Activated T-cell treated with anti-CD3 and anti-CD28 coated beads, Interleukin-2, amount 50 U/mL, for 24 hours (primary cell): ENCODE results near the gene MYF6.

Source experiments
- DNase-seq: peaks from one replicate; pipeline ENCODE4 v3.0.0-alpha.2; 2020
- H3K27ac Mint-ChIP-seq: 2 replicates; pipeline ENCODE4 v1.8.0; 2020; ENCODE audit warnings: mild to moderate bottlenecking, mixed read lengths
- H3K27me3 Mint-ChIP-seq: 2 replicates; pipeline ENCODE4 v1.8.0; 2020; ENCODE audit warnings: mixed read lengths
- H3K36me3 Mint-ChIP-seq: 2 replicates; pipeline ENCODE4 v1.8.0; 2020; ENCODE audit warnings: low read depth, mixed read lengths
- H3K4me1 Mint-ChIP-seq: 2 replicates; pipeline ENCODE4 v1.8.0; 2020; ENCODE audit warnings: low read depth, mixed read lengths
- H3K4me3 Mint-ChIP-seq: 2 replicates; pipeline ENCODE4 v1.8.0; 2020; ENCODE audit warnings: mild to moderate bottlenecking, moderate library complexity, mixed read lengths
- H3K9me3 Mint-ChIP-seq: 2 replicates; pipeline ENCODE4 v1.8.0; 2020; ENCODE audit warnings: mixed read lengths

The MYF6 gene

DNA sequence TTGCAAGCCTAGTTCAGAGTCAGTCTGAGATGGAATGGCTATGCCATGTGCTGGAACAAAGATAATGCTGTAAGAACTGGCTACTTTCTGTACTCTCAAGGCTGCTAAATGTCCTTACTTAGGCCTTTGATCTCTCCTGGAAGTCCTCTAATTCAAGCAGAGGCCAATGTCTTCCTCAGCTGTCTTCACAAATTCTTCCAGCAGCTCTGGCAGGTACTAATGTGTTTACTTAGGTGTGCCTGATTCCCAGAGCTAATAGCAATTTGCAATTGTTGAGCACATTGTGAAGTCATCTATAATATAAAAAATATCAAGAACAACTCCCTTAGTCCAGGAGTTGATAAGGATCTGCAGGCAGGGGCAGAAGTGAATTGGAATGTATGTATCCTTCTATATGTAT, 5.4 kb downstream of the MYF6 start:
- no peak for DNase-seq
- Mint-ChIP-seq H3K27me3 (peaks cover 62% of the 10 kb centered on the region), H3K36me3 (no peaks in the 10 kb centered on the region), H3K4me1 (no peaks in the 10 kb centered on the region), H3K4me3 (no peak overlapping the region), H3K27ac (no peak overlapping the region), H3K9me3 (no peaks in the 10 kb centered on the region)

- H3K27me3 Mint-ChIP-seq: peaks cover 63% of the 10 kb centered on the region
- no peaks in the 10 kb centered on the region for H3K9me3 Mint-ChIP-seq
- DNase-seq: no peak
- no peak overlapping the region for H3K27ac Mint-ChIP-seq
- no peaks in the 10 kb centered on the region for H3K36me3 Mint-ChIP-seq
- no peak overlapping the region for H3K4me3 Mint-ChIP-seq
- no peaks in the 10 kb centered on the region for H3K4me1 Mint-ChIP-seq
These were observed 6.0 kb downstream of the MYF6 start for GRCh38 chr12:80713419-80713818.

DNA sequence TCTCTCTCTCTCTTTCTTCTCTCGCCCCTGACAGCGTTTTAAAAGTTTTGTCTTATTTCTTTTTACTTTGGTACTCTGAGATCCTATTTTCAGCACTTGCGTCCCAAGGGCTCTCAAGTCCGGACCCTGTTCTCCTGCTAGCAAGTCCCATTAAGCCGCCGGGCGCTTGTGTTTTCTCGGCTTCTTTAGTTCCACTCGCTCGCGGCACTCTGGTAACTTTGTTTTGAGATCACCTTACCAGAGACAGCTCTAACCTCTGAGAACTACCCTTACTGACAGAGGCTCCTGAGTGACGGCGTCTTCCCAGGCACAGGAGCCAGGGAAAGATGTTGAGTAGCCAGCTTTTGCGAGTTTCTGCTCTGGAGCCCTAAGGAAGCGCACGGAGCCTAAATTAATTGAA, 6.6 kb downstream of the MYF6 start:
- no peak overlapping the region for H3K27ac Mint-ChIP-seq
- no peaks in the 10 kb centered on the region for H3K36me3 Mint-ChIP-seq
- H3K27me3 Mint-ChIP-seq: peaks cover 56% of the 10 kb centered on the region
- H3K4me1 Mint-ChIP-seq: no peaks in the 10 kb centered on the region
- DNase-seq: no peak
- H3K9me3 Mint-ChIP-seq: no peaks in the 10 kb centered on the region
- H3K4me3 Mint-ChIP-seq: no peak overlapping the region

DNA sequence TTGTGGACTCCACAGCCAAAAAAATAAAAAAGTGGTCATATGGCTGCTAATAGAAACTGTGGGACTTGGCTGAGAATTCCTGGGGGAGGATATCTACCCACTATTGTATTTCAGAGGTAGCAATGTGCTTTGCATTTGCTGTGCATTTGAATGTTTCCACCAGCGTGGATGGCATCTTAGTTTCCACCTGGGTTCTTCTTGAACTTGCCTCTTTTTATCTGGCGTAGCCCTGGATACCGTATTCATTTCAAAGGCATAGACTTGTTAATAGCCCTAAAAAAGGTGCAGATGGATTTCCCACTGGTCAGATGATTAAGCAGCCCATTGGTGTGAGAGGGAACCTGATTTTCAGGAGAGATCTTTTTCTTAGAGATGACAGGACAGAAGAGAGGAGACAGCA, 7.4 kb downstream of the MYF6 start:
- Mint-ChIP-seq H3K36me3 (no peaks in the 10 kb centered on the region), H3K27me3 (peaks cover 48% of the 10 kb centered on the region), H3K9me3 (no peaks in the 10 kb centered on the region), H3K27ac (no peak overlapping the region), H3K4me3 (no peak overlapping the region), H3K4me1 (no peaks in the 10 kb centered on the region)
- DNase-seq: no peak

DNA sequence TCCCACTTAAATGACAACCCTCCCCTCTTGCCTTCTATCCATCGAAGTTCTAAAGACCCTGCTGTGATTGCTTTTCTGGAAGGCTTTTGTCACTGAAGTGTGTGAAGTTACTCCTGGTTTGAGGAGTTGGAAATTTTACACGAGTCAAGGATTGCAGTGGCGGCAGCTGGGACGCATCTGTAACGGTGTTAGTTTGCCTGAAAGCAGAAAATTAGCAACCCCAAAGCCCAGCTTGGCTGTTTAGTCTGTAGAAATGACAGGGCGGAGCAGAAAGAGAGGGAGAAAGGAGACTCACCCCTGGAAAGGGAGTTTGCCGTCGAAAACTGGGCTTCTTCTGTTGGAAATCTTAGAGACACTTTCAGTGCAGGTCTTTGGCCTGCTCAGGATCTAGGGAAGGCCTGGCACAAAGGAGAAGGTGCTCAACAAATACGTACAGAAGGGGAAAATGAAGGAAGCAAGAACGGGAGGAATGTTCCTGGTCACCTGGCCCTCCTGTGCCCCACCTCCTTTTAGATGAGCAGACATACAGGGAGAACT, 8.3 kb downstream of the MYF6 start:
- Mint-ChIP-seq H3K4me3 (no peak overlapping the region), H3K9me3 (no peaks in the 10 kb centered on the region), H3K36me3 (no peaks in the 10 kb centered on the region), H3K4me1 (no peaks in the 10 kb centered on the region), H3K27me3 (peaks cover 39% of the 10 kb centered on the region), H3K27ac (no peak overlapping the region)
- DNase-seq: no peak

DNA sequence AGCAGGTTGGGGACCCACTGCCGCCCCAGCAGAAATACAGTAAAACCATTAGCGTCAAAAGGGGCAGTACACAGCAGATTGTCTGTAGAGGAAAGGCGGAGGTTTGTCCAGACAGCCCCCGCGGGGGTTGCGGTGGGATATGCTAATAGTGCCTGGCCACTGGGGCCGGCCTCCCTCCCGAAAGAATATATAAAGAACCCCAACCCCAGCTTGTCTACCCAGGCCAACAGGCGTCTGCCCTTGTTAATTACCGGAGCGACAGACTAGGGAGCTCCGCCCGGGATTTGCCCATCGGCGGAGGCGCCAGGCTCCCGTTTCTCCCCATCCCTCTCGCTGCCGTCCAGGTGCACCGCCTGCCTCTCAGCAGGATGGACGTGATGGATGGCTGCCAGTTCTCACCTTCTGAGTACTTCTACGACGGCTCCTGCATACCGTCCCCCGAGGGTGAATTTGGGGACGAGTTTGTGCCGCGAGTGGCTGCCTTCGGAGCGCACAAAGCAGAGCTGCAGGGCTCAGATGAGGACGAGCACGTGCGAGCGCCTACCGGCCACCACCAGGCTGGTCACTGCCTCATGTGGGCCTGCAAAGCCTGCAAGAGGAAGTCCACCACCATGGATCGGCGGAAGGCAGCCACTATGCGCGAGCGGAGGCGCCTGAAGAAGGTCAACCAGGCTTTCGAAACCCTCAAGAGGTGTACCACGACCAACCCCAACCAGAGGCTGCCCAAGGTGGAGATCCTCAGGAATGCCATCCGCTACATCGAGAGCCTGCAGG, 9.4 kb downstream of the MYF6 start, which contains the start of gene MYF5:
TSS of gene MYF5 (plus strand) at position 217 of the 774 bp plus-strand sequence. CDS start at position 369, 152 bp downstream.
- no peaks in the 10 kb centered on the region for H3K4me1 Mint-ChIP-seq
- no peak within 1 kb of the TSS for H3K27ac Mint-ChIP-seq
- no peaks in the 10 kb centered on the region for H3K9me3 Mint-ChIP-seq
- H3K36me3 Mint-ChIP-seq: no peaks in the 10 kb centered on the region
- H3K27me3 Mint-ChIP-seq: peaks cover 37% of the 10 kb centered on the region
- no peak within 1 kb of the TSS for H3K4me3 Mint-ChIP-seq
- no peak for DNase-seq

DNA sequence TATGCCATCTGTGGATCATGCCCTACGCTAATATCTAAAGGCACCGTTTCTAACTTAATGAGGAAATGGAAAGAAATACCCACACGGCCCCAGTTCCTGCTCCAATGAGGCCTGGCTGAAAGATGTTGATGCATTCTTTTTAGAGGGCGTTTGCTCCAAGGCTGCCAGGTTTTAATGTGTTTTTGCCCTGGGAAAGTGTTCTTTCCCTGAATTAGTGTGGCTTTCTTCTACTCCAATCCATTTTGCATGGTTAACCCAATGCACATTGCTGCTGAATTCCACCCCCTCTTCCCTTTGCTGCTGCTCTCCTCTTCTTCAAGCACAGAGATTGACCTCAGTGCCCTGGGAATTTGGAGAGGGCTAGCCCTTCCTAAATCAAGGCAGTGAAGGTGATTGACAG, 10.4 kb downstream of the MYF6 start:
- Mint-ChIP-seq H3K4me3 (no peak overlapping the region), H3K9me3 (no peaks in the 10 kb centered on the region), H3K27me3 (peaks cover 35% of the 10 kb centered on the region), H3K27ac (no peak overlapping the region), H3K4me1 (no peaks in the 10 kb centered on the region), H3K36me3 (no peaks in the 10 kb centered on the region)
- DNase-seq: no peak

DNA sequence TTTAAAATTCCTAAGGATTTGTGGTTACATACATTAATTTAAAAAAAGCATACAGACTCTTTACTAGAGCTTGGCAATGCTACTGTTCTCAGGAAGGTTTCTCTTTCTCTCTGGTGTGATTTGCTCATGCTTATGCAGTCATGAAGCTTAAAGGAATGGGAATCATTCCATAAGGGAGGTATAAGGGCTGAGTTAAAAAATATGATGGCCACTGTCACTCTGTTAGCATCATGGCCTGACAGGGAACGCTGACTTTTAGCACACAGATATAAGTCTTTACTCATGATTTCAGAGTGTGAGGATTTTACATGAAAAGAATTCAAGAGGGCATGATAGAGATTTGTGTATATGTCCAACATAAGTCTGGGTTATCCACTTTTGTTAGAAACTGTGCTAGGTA, 13.1 kb downstream of the MYF6 start:
- no peak for DNase-seq
- no peaks in the 10 kb centered on the region for H3K4me1 Mint-ChIP-seq
- H3K36me3 Mint-ChIP-seq: no peaks in the 10 kb centered on the region
- peaks cover 18% of the 10 kb centered on the region for H3K27me3 Mint-ChIP-seq
- no peaks in the 10 kb centered on the region for H3K9me3 Mint-ChIP-seq
- no peak overlapping the region for H3K4me3 Mint-ChIP-seq
- no peak overlapping the region for H3K27ac Mint-ChIP-seq

DNA sequence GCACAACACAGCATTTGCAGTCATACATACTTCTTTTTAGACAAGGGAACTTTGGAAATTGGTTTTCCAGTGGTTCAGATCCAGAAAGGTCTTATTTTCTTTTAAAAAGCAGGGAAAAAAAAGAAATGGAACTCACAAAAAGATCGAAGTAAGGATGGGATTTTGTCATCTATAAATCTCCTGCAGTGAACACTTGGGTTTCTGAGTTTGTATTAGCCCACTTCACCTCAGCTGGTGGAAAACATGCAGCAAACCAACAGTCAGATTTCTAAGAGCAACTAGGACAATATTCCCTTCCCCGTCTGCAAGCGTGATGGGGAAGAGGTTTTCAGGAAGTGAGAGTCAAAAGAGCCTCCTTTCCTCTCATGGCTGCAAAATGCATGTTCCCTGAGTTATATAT, 13.9 kb downstream of the MYF6 start:
- H3K4me1 Mint-ChIP-seq: no peaks in the 10 kb centered on the region
- H3K27ac Mint-ChIP-seq: no peak overlapping the region
- H3K27me3 Mint-ChIP-seq: peaks cover 11% of the 10 kb centered on the region
- no peak overlapping the region for H3K4me3 Mint-ChIP-seq
- no peaks in the 10 kb centered on the region for H3K9me3 Mint-ChIP-seq
- H3K36me3 Mint-ChIP-seq: no peaks in the 10 kb centered on the region
- no peak for DNase-seq

DNA sequence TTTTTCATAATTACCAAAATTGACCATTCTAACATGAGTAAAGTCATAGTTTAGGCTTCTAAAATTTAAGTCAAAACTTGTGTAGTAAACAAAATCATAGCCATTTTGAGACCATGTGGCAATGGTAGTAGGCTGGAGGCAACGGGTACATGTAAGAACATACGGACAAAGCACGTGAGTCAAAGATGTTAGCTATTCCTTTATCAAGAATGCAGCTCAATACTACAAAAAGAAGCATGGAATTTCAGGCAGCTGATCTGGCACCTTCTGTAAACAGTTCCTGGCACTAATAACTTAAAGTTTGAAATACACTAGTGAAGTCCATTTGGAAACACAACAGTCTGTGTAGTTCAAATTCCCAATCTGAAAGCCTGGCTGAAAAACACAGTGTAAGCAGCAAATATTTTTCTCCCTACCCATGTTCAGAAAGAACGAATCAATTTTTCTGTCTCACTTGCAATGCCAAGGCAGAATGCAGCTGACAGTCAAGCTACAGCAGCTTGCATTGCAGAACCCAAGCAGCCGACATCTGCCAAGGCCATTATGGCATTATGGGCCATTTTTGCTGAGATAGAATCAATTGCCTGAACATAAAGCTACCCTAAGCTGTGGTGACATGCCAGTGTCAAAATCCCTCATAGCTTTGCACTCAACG, 38.5 kb downstream of the MYF6 start:
- DNase-seq: no peak
- Mint-ChIP-seq H3K4me1 (no peaks in the 10 kb centered on the region), H3K27ac (no peak overlapping the region), H3K36me3 (no peaks in the 10 kb centered on the region), H3K27me3 (no peaks in the 10 kb centered on the region), H3K9me3 (peaks cover 2% of the 10 kb centered on the region), H3K4me3 (no peak overlapping the region)

DNA sequence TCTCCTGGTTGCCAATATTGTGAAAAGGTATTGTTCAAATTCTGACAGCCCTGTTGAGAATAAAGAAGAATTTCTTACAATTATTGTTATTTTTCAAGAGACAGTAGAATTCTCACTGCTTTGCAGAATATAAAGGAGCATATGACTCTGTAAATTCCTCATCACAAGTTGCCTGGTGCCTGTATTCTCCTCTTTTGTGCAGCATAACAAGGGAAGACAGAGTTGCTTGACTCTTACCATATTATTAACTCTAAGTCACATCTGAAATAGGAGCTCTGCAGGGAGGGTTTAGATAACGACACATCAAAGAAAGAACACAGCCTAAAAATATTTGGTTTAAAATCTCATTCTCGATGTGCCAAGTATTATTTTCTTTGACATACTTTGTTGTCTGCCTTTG, 40.4 kb downstream of the MYF6 start:
- DNase-seq: no peak
- Mint-ChIP-seq H3K4me1 (no peaks in the 10 kb centered on the region), H3K27me3 (no peaks in the 10 kb centered on the region), H3K27ac (no peak overlapping the region), H3K4me3 (no peak overlapping the region), H3K9me3 (peaks cover 2% of the 10 kb centered on the region), H3K36me3 (no peaks in the 10 kb centered on the region)

GRCh38 chr12:80749456-80749855, 42.0 kb downstream of the MYF6 start:
- Mint-ChIP-seq H3K4me3 (no peak overlapping the region), H3K9me3 (peaks cover 2% of the 10 kb centered on the region), H3K36me3 (no peaks in the 10 kb centered on the region), H3K4me1 (no peaks in the 10 kb centered on the region), H3K27me3 (no peaks in the 10 kb centered on the region), H3K27ac (no peak overlapping the region)
- no peak for DNase-seq

GRCh38 chr12:80752464-80752863, 45.0 kb downstream of the MYF6 start:
- Mint-ChIP-seq H3K4me1 (no peaks in the 10 kb centered on the region), H3K36me3 (no peaks in the 10 kb centered on the region), H3K9me3 (peaks cover 2% of the 10 kb centered on the region), H3K4me3 (no peak overlapping the region), H3K27ac (no peak overlapping the region), H3K27me3 (no peaks in the 10 kb centered on the region)
- DNase-seq: no peak

GRCh38 chr12:80754274-80754673, 46.8 kb downstream of the MYF6 start:
- Mint-ChIP-seq H3K4me3 (no peak overlapping the region), H3K4me1 (no peaks in the 10 kb centered on the region), H3K9me3 (peaks cover 2% of the 10 kb centered on the region), H3K27me3 (no peaks in the 10 kb centered on the region), H3K36me3 (no peaks in the 10 kb centered on the region), H3K27ac (no peak overlapping the region)
- DNase-seq: no peak

DNA sequence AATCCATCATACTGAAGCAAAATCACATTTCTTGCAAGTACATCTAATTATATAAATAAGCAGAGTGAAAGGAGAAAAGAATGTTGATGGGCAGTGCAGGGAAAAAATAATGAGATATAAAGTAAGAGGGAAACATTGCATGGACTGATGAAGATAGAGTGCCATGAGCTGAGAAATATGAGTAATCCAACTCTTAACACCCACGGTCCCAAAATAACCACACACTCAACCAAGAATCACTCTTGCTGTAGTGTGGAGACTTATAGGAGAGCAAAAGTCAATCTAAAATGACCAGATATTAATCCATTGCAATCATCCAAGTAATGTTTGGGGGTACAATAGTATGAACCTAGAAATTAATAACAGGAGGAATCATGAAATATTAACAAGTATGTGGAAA, 49.4 kb downstream of the MYF6 start:
- Mint-ChIP-seq H3K4me3 (no peak overlapping the region), H3K27ac (no peak overlapping the region)

More for the DNA sequence above, 49.4 kb downstream of the MYF6 start:
- no peaks in the 10 kb centered on the region for H3K36me3 Mint-ChIP-seq
- H3K27me3 Mint-ChIP-seq: no peaks in the 10 kb centered on the region
- no peaks in the 10 kb centered on the region for H3K9me3 Mint-ChIP-seq
- H3K4me1 Mint-ChIP-seq: no peaks in the 10 kb centered on the region
- no peak for DNase-seq
